ENCODE results near the gene KIF20B. TPM values are rescaled to one million over a fixed set of nuclear protein-coding genes. Genes with fewer than 3 reads are reported as not detected.
"Not testable (repeated sequence)": the region's sequence is repeated elsewhere in the genome, so short reads cannot be mapped to it uniquely, and the experiment has no call there.

The KIF20B gene
- total RNA-seq, 1 donor: 4.7 TPM

- Histone ChIP-seq H3K4me3 (ENCODE audit: insufficient read depth, low read length) (no peak overlapping the region), H3K4me2 (ENCODE audit: insufficient read depth, low read length) (no peak overlapping the region), H3K9me3 (ENCODE audit: low read depth, low read length) (no peaks in the 10 kb centered on the region), H4K20me1 (ENCODE audit: insufficient read depth, low read length) (no peaks in the 10 kb centered on the region), H3K4me1 (ENCODE audit: insufficient read depth, low read length) (no peaks in the 10 kb centered on the region), H3K27ac (ENCODE audit: low read depth, low read length) (no peak overlapping the region), H3K27me3 (ENCODE audit: insufficient read depth, low read length) (peaks cover 13% of the 10 kb centered on the region), H3K36me3 (ENCODE audit: insufficient read depth, low read length) (no peaks in the 10 kb centered on the region), H2AFZ (ENCODE audit: low read length) (no peak overlapping the region), H3K79me2 (ENCODE audit: insufficient read depth, low read length) (no peaks in the 10 kb centered on the region)
- no peak for TF ChIP-seq CTCF (IDR thresholded peaks at IDR 0.05; ENCODE audit: extremely low read depth, low read depth, low read length)
- no peak for DNase-seq (ENCODE audit: insufficient read length, low spot score, missing footprints)
These were observed 113.9 kb downstream of the KIF20B start for GRCh38 chr10:89815049-89815853.

GRCh38 chr10:89819008-89819407 lies 117.6 kb downstream of the KIF20B start:
- H3K36me3 ChIP-seq (ENCODE audit: insufficient read depth, low read length); H3K79me2 ChIP-seq (ENCODE audit: insufficient read depth, low read length); H3K9me3 ChIP-seq (ENCODE audit: low read depth, low read length); H3K4me2 ChIP-seq (ENCODE audit: insufficient read depth, low read length); H3K27ac ChIP-seq (ENCODE audit: low read depth, low read length); DNase-seq (ENCODE audit: insufficient read length, low spot score, missing footprints); H3K4me1 ChIP-seq (ENCODE audit: insufficient read depth, low read length); H3K4me3 ChIP-seq (ENCODE audit: insufficient read depth, low read length); H2AFZ ChIP-seq (ENCODE audit: low read length); H4K20me1 ChIP-seq (ENCODE audit: insufficient read depth, low read length): not testable (repeated sequence)
- peaks cover 11% of the 10 kb centered on the region for H3K27me3 ChIP-seq (ENCODE audit: insufficient read depth, low read length)

Other genes starting within 250 kb of the KIF20B start
- gene SLC16A12, start 166.0 kb upstream of the KIF20B start, total RNA-seq: under 0.01 TPM in 2 replicates
- gene PANK1, start 56.3 kb upstream of the KIF20B start, total RNA-seq: 5.8 and 9.7 TPM in 2 replicates